Jurkat, Clone E6-1 (cell line): ENCODE results near the gene CNOT11.
"Not testable (repeated sequence)": the region's sequence is repeated elsewhere in the genome, so short reads cannot be mapped to it uniquely, and the experiment has no call there.

Experiments used
- DNase-seq: peaks from one replicate; pipeline ENCODE4 v3.0.0-alpha.2; 2011; ENCODE audit warnings: low read depth, low spot score
- H3K4me3 ChIP-seq: 2 replicates; pipeline ENCODE4 v1.5.1; 2011; ENCODE audit warnings: mild to moderate bottlenecking, low read length, control low read depth, moderate library complexity

The CNOT11 gene

GRCh38 chr2:101303688-101304087, 51.0 kb downstream of the CNOT11 start:
- DNase-seq = no peak
- H3K4me3 ChIP-seq = no peak overlapping the region

DNA sequence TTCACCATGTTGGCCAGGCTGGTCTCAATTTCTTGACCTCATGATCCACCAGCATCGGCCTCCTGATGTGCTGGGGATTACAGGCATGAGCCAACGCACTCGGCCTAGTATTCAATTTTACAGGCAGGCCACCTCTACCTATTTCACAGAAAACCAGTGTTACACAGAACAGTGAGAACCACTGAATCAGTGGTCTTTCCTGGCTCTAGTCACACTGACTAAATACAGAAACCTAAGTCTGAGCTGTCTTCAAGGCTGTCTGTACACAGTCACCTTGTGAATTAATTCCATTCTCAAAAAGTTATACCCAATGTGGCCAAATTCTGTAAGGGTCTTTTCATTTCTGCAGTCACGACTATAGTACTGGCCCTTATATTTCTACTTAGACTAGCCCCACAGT, 52.3 kb downstream of the CNOT11 start:
- no peak for DNase-seq

DNA sequence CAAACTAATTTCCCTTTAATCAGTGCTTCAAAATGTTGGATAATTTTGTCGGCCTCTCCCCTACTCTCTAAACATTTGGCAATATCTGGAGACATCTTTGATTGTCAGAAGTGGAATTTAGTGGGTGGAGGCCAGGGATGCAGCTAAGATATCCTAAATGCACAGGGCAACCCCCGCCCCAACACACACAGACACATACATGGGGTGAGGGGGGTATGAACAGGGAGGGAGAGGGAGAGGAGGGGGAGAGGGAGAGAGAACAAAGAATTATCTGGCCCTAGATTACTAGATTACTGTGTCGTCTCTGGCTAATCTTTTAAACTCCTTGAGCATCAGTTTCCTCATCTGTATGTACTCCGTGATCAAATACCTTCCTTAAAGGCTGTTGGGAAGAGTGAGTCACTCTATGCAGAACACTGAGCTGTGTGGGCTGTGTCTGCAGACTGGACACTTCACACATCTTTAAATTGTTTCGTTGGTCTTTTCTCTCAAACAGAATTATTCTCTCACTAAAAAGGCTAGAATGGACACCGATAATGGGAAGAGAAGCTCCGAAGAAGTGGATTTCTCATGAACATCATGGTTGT, 52.9 kb downstream of the CNOT11 start:
- no peak for DNase-seq
- H3K4me3 ChIP-seq = no peak overlapping the region

More for the DNA sequence above, 52.3 kb downstream of the CNOT11 start:
- no peak overlapping the region for H3K4me3 ChIP-seq

DNA sequence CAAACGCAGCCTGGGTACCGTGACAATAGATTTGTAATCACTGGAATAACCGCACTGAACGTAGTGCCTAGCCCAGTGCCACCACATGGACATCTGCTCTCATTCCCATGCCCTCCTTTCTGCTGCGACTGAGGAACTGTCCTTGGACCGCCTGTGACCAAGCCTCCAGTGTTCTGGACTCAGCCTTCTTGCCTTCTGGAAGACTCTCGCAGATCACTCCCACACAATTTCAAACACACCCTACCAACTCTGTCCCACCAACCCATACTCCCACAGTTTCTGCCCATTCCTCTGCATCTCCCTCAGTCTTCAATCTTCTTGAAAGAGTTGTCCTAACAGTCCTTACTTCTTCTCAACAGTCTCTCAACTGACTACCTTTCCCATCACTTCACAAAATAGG, 53.7 kb downstream of the CNOT11 start:
- peak overlapping the region; percentile 57 for H3K4me3 ChIP-seq
- DNase-seq = no peak

- peak overlapping the region; percentile 57 for H3K4me3 ChIP-seq
- no peak for DNase-seq
Observed at GRCh38 chr2:101307503-101307902, 54.8 kb downstream of the CNOT11 start.

GRCh38 chr2:101307950-101308431, 55.3 kb downstream of the CNOT11 start:
- peak overlapping the region; percentile 57 for H3K4me3 ChIP-seq
- no peak for DNase-seq

GRCh38 chr2:101308432-101309210, 55.9 kb downstream of the CNOT11 start, which contains the start of gene RNF149:
Gene RNF149, minus strand, starts transcription at chr2:101308701. Its CDS starts 113 bp downstream, at chr2:101308588.
- peak; percentile 74 for DNase-seq
- peak within 1 kb of the TSS; percentile 57 for H3K4me3 ChIP-seq

GRCh38 chr2:101310090-101310833, 57.6 kb downstream of the CNOT11 start:
- H3K4me3 ChIP-seq = no peak overlapping the region
- DNase-seq = no peak

DNA sequence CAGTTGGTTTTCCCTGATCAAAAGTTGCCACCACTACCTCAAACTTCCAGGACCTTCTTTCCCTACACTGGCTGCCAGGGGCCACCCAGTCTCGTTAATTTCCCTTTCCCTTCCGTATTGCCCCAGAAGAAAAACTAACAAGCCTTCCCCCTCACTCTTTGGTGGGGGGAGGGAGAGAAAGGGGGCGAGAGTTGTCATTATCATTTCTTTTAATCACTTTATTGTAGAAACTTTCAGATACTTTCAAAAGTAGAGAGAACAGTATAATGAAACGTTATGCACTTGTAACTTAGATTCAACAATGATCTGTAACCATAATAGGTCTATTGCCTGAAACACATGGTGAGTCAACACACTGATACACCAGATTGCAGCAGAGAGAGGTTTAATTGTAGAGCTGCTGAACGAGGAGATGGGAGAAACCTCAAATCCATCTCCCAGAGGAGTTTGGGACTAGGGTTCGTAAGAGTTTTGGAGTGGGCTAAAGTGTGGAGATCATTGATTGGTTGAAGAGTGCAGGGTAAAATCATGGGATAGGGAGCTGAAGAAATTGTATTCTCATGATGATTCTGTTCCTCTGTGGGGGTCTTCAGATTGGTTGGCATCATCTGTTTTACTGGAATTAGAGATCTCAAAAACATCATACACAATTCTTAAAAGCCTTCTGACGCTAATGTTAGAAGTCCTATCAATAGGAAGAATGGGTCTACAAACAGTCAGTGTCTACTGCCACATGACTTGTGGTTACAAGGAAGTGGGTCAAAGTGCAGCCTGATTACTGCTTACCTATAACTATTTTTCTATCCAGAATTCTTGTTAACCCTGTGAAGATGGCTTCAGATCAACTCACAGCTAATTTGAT, 58.4 kb downstream of the CNOT11 start:
- peak overlapping the region; percentile 32 for H3K4me3 ChIP-seq
- DNase-seq = peak; percentile 73

DNA sequence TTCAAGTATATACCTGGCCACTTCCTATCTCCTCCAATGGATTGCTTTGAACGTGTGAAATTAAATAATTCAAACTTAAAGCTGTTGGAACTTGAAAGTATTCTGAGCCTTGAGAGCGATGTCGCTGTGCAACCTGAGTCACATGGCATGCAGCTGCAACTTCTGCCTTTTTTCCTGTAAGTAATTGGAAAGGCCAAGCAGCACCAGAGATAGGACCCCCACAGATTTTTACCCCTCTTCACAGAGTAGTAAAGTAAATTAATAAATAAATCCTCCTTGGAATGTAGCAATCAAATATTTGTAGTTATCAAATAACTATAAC, 59.0 kb downstream of the CNOT11 start:
- DNase-seq = peak; percentile 66
- H3K4me3 ChIP-seq = peak overlapping the region; percentile 32

DNA sequence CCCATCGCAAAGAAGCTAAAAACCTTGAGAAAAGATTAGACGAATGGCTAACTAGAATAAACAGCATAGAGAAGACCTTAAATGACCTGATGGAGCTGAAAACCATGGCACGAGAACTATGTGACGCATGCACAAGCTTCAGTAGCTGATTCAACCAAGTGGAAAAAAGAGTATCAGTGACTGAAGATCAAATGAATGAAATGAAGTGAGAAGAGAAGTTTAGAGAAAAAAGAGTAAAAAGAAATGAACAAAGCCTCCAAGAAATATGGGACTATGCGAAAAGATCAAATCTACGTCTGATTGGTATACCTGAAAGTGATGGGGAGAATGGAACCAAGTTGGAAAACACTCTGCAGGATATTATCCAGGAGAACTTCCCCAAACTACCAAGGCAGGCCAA, 63.9 kb downstream of the CNOT11 start:
- not testable (repeated sequence) for DNase-seq, H3K4me3 ChIP-seq
